Coronary artery (tissue), 2 donors: ENCODE measurements around the gene SIRT5.

Experiments
- DNase-seq: peaks from one replicate; pipeline ENCODE4 v3.0.0-alpha.2; 2017; ENCODE audit warnings: low spot score
- H3K27ac ChIP-seq, 2 donors: fragments of 200-600 bp; sonication (generic); one replicate each; pipeline ENCODE4 v1.5.1; 2016 to 2019
- H3K4me3 ChIP-seq: fragments of 200-600 bp; sonication (generic); 2 replicates; pipeline ENCODE4 v1.5.1; 2016; ENCODE audit warnings: mild to moderate bottlenecking, moderate library complexity
- CTCF ChIP-seq: fragments of 200-600 bp; sonication (generic); IDR thresholded peaks from one replicate; pipeline ENCODE4 v1.5.1; 2019; ENCODE audit warnings: antibody characterized with exemption

SIRT5 gene

DNA sequence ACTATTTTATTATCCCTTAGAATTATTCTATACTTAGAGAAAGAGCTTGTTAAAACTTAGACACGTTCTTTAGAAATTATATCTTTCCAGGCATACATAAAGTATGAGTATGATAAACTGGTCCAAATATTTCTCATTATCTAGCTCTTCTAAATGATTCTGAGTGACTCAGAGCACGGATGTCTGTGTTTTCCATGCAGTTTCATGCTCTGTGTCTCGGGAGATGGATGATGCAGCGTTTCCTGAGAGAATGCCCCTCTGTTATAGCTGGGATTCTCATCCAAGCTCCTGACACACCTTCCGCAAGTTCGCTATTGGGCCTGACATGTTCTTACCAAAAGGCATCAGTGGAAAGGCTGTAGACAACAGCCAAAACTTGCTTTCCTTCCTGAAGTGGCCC is 19.3 kb downstream of the SIRT5 start:
- H3K27ac ChIP-seq: no peak overlapping the region
- DNase-seq: no peak
- no peak for TF ChIP-seq CTCF
- H3K4me3 ChIP-seq: no peak overlapping the region

DNA sequence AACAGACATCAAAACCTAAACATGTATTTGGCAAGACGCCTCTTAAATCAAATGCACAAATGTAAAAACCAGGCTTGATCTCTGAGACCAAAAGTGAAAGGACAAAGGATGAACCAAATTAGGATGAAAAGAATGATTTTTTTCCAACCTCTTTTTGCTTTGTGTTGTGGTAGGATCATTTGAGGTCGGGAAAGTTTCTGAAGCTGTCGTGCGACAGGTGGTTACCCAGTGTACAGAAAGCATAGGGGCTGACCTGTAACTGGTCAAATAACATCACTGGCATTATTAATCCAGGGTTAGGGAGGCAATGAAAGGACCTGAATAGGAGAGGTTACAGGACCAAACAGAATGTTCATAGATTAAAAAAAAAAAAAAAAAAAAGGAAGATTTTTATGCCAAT is 22.7 kb downstream of the SIRT5 start:
- H3K4me3 ChIP-seq: no peak overlapping the region
- H3K27ac ChIP-seq: no peak overlapping the region
- DNase-seq: no peak
- TF ChIP-seq CTCF: no peak

GRCh38 chr6:13600036-13600435 is 25.6 kb downstream of the SIRT5 start:
- no peak for DNase-seq
- TF ChIP-seq CTCF: no peak
- Histone ChIP-seq H3K27ac (no peak overlapping the region), H3K4me3 (no peak overlapping the region)

GRCh38 chr6:13604135-13604534 is 29.7 kb downstream of the SIRT5 start:
- no peak overlapping the region for H3K27ac ChIP-seq
- no peak for DNase-seq
- TF ChIP-seq CTCF: no peak
- H3K4me3 ChIP-seq: no peak overlapping the region

GRCh38 chr6:13604546-13605416 is 30.4 kb downstream of the SIRT5 start:
- Histone ChIP-seq H3K27ac (no peak overlapping the region), H3K4me3 (no peak overlapping the region)
- DNase-seq: no peak
- TF ChIP-seq CTCF: no peak

GRCh38 chr6:13605634-13606033 is 31.2 kb downstream of the SIRT5 start:
- no peak for DNase-seq
- Histone ChIP-seq H3K4me3 (no peak overlapping the region), H3K27ac (no peak overlapping the region)
- no peak for TF ChIP-seq CTCF

- TF ChIP-seq CTCF: no peak
- no peak overlapping the region for H3K4me3 ChIP-seq
Observed at GRCh38 chr6:13611715-13612114, 37.3 kb downstream of the SIRT5 start.

More at GRCh38 chr6:13611715-13612114, 37.3 kb downstream of the SIRT5 start:
- no peak for DNase-seq
- H3K27ac ChIP-seq: no peak overlapping the region
